ENCODE data around the gene PHF21A.

GRCh38 chr11:46106530-46107407, 14.5 kb downstream of the PHF21A start:
- TF ChIP-seq POLR2A (IDR thresholded peaks at IDR 0.05; ENCODE audit: extremely low read depth, insufficient read length): no peak
- TF ChIP-seq, protein P1, sequence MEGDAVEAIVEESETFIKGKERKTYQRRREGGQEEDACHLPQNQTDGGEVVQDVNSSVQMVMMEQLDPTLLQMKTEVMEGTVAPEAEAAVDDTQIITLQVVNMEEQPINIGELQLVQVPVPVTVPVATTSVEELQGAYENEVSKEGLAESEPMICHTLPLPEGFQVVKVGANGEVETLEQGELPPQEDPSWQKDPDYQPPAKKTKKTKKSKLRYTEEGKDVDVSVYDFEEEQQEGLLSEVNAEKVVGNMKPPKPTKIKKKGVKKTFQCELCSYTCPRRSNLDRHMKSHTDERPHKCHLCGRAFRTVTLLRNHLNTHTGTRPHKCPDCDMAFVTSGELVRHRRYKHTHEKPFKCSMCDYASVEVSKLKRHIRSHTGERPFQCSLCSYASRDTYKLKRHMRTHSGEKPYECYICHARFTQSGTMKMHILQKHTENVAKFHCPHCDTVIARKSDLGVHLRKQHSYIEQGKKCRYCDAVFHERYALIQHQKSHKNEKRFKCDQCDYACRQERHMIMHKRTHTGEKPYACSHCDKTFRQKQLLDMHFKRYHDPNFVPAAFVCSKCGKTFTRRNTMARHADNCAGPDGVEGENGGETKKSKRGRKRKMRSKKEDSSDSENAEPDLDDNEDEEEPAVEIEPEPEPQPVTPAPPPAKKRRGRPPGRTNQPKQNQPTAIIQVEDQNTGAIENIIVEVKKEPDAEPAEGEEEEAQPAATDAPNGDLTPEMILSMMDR (IDR thresholded peaks at IDR 0.05; ENCODE audit: low read depth, low read length): no peak

All from NB4 (cell line).